Neuronal stem cell (in vitro differentiated cells): ENCODE results near the gene KRT75. TPM values are rescaled to one million over a fixed set of nuclear protein-coding genes. Genes with fewer than 3 reads are reported as not detected.

ENCODE experiments used
- DNase-seq: peaks from one replicate; pipeline ENCODE4 v3.0.0-alpha.2; 2013; ENCODE audit warnings: low spot score
- H2AFZ ChIP-seq: one replicate; pipeline ENCODE4 v1.6.1; 2013; ENCODE audit warnings: mild to moderate bottlenecking, low read length, inconsistent platforms
- H2AK5ac ChIP-seq: 2 replicates; pipeline ENCODE4 v1.6.1; 2013; ENCODE audit warnings: low read depth, mild to moderate bottlenecking, inconsistent platforms, low read length, moderate library complexity, mixed read lengths
- H2BK120ac ChIP-seq: 2 replicates; pipeline ENCODE4 v1.6.1; 2013; ENCODE audit warnings: low read depth, mild to moderate bottlenecking, inconsistent platforms, low read length, moderate library complexity, mixed read lengths
- H2BK12ac ChIP-seq: one replicate; pipeline ENCODE4 v1.6.1; 2013; ENCODE audit warnings: low read length, inconsistent platforms
- H2BK15ac ChIP-seq: 2 replicates; pipeline ENCODE4 v1.6.1; 2013; ENCODE audit warnings: mild to moderate bottlenecking, low read length, inconsistent platforms, mixed read lengths
- H2BK5ac ChIP-seq: one replicate; pipeline ENCODE4 v1.6.1; 2013; ENCODE audit warnings: inconsistent platforms, mild to moderate bottlenecking, low read length, moderate library complexity
- H3K14ac ChIP-seq: one replicate; pipeline ENCODE4 v1.6.1; 2013; ENCODE audit warnings: low read length, inconsistent platforms
- H3K18ac ChIP-seq: 2 replicates; pipeline ENCODE4 v1.6.1; 2013; ENCODE audit warnings: low read length, inconsistent platforms
- H3K23ac ChIP-seq: 2 replicates; pipeline ENCODE4 v1.6.1; 2013; ENCODE audit warnings: low read depth, mild to moderate bottlenecking, mixed read lengths, low read length, inconsistent platforms; ENCODE audit not compliant: poor library complexity
- H3K27ac ChIP-seq: replicated peaks from 3 replicates; pipeline ENCODE4 v1.5.1; 2013; ENCODE audit warnings: low read length, inconsistent platforms
- H3K27me3 ChIP-seq, 3 experiments: 2 replicates each; pipeline ENCODE4 v1.6.1; 2013; ENCODE audit warnings: low read length in 3 of 3, mild to moderate bottlenecking in 2 of 3, inconsistent platforms in 1 of 3, low read depth in 1 of 3, mixed read lengths in 1 of 3, moderate library complexity in 1 of 3; ENCODE audit not compliant: control insufficient read depth in 3 of 3, insufficient read depth in 3 of 3
- H3K36me3 ChIP-seq, 2 donors: replicated peaks in 1 of 2; 2 replicates each; pipeline ENCODE4 v1.6.1; 2013; ENCODE audit warnings: low read length in 2 of 2; ENCODE audit not compliant: control insufficient read depth in 2 of 2, insufficient read depth in 2 of 2
- H3K4ac ChIP-seq: 2 replicates; pipeline ENCODE4 v1.6.1; 2013; ENCODE audit warnings: inconsistent platforms, mild to moderate bottlenecking, low read length, moderate library complexity
- H3K4me1 ChIP-seq, 2 donors: 1 replicate in 1 of 2; 2 replicates in 1 of 2; pipeline ENCODE4 v1.6.1; 2013; ENCODE audit warnings: low read length in 2 of 2, low read depth in 1 of 2; ENCODE audit not compliant: control insufficient read depth in 2 of 2, insufficient read depth in 1 of 2
- H3K4me2 ChIP-seq: one replicate; pipeline ENCODE4 v1.6.1; 2013; ENCODE audit warnings: mild to moderate bottlenecking, low read length, inconsistent platforms; ENCODE audit not compliant: insufficient read depth, poor library complexity, severe bottlenecking
- H3K4me3 ChIP-seq, 2 donors: 2 replicates each; pipeline ENCODE4 v1.5.1; 2013; ENCODE audit warnings: low read length in 2 of 2, mild to moderate bottlenecking in 2 of 2, inconsistent platforms in 1 of 2, moderate library complexity in 1 of 2
- H3K79me1 ChIP-seq: one replicate; pipeline ENCODE4 v1.6.1; 2013; ENCODE audit warnings: low read depth, mild to moderate bottlenecking, inconsistent platforms, low read length, moderate library complexity
- H3K9ac ChIP-seq: one replicate; pipeline ENCODE4 v1.6.1; 2013; ENCODE audit warnings: mild to moderate bottlenecking, low read depth, low read length, inconsistent platforms; ENCODE audit not compliant: poor library complexity
- H3K9me3 ChIP-seq, 2 donors: replicated peaks in 1 of 2; 2 replicates each; pipeline versions ENCODE3 to v1.6.1; 2013; ENCODE audit warnings: low read length in 2 of 2, mild to moderate bottlenecking in 2 of 2, inconsistent platforms in 1 of 2, low read depth in 1 of 2, mixed read lengths in 1 of 2, moderate library complexity in 1 of 2; ENCODE audit not compliant: control insufficient read depth in 2 of 2, insufficient read depth in 1 of 2
- H4K8ac ChIP-seq: one replicate; pipeline ENCODE4 v1.6.1; 2013; ENCODE audit warnings: low read depth, mild to moderate bottlenecking, inconsistent platforms, low read length, moderate library complexity
- H4K91ac ChIP-seq: one replicate; pipeline ENCODE4 v1.6.1; 2013; ENCODE audit warnings: low read length, low read depth, mild to moderate bottlenecking, inconsistent platforms; ENCODE audit not compliant: poor library complexity
- WGBS, 2 donors: extraction: QIAGEN DNeasy Blood & Tissue Kit; methylation state at CpG; one replicate each; pipeline ENCODE4 v1.1.7; 2013; ENCODE audit warnings: missing lambda C conversion rate in 2 of 2, mixed read lengths in 1 of 2; ENCODE audit not compliant: insufficient read length in 2 of 2, insufficient replicate concordance in 1 of 2; ENCODE audit errors: extremely low coverage in 2 of 2; 5-methylcytosine and 5-hydroxymethylcytosine counted together
- polyA plus RNA-seq, 2 experiments: library from polyadenylated mRNA; stranded (reverse); fragments of 200-250 nt; gene quantifications; one replicate each; pipeline ENCODE4 v1.2.3, GENCODE V29; 2013

The KRT75 gene
- polyA plus RNA-seq (2013, experiment 1 of 2): not detected
- polyA plus RNA-seq (2013, experiment 2 of 2): not detected

DNA sequence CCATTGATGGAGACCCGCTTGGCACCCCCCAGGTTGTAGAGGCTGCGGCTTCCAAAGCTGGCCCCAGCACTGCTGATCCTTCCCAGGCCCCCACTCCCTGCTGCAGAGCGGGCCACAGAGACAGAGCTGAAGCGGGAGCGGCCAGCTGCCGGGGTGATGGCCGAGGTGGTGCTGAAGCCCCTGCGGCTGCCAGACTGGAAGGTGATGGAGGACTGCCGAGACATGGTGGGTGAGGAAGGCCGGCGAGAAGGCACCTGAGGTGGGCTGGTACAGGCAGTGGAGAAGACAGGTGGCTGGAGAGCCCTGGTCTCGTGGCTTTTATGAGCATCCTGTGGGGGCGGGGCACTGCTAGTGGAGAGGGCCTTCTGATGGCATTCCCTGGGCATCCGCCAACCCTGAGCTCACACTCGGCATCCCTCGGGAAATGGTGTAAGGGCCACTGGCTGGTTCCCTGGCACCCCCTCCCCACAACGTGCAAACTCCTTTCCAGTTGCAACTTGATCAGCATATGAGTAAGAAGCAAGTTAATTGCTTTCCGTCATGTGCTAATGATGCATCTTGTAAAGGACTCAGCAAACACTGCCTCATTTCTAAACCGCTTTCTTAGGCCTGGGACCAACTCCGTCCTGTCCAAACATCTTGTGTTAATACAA is at the start of gene KRT75:
Gene KRT75, minus strand, starts transcription at position 291 of the 653 bp plus-strand sequence. Its CDS starts 67 bp downstream, at position 224.
- H3K14ac ChIP-seq: peak within 1 kb of the TSS; percentile 50
- no peaks in the 10 kb centered on the region for H3K79me1 ChIP-seq
- H3K36me3 ChIP-seq: no peaks in the 10 kb centered on the region
- no peak within 1 kb of the TSS for H2AFZ ChIP-seq
- no peak within 1 kb of the TSS for H3K4me3 ChIP-seq
- DNase-seq: no peak
- H2AK5ac ChIP-seq: peak within 1 kb of the TSS; percentile 62
- no peak within 1 kb of the TSS for H2BK15ac ChIP-seq
- no peak within 1 kb of the TSS for H4K91ac ChIP-seq
- H3K4ac ChIP-seq: no peak within 1 kb of the TSS
- no peak within 1 kb of the TSS for H3K9ac ChIP-seq
- peak within 1 kb of the TSS; percentile 22 for H3K18ac ChIP-seq
- no peak within 1 kb of the TSS for H4K8ac ChIP-seq
- H3K27me3 ChIP-seq: no peaks in the 10 kb centered on the region
- H2BK12ac ChIP-seq: peak within 1 kb of the TSS; percentile 42
- no peak within 1 kb of the TSS for H3K4me2 ChIP-seq
- H2BK120ac ChIP-seq: no peak within 1 kb of the TSS
- H3K27ac ChIP-seq: no peak within 1 kb of the TSS
- H3K23ac ChIP-seq: no peak within 1 kb of the TSS
- no peaks in the 10 kb centered on the region for H3K9me3 ChIP-seq
- WGBS, 2 donors: no CpG with 5 or more reads among the region's 20 CpGs
- no peak within 1 kb of the TSS for H2BK5ac ChIP-seq
- H3K4me1 ChIP-seq: peaks cover 0 to 2% of the 10 kb centered on the region in 2 donors

DNA sequence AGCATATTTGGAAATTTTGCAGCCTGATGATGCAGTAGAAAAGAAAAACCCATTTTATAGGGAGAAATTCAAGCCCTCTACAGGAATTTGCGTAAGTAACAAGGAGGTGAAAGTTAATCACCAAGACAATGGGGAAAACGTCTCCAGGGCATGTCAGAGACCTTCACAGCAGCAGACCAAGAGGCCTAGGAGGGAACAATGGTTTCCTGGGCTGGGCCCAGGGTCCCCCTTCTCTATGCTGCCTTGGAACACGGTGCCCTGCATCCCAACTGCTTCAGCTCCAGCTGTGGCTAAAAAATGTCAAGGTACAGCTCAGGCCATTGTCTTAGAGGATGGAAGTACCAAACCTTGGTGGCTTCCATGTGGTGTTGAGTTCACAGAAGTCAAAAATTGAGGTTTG is 45.9 kb upstream of the KRT75 start:
- H3K9me3 ChIP-seq: no peaks in the 10 kb centered on the region
- DNase-seq: no peak
- H3K4me2 ChIP-seq: no peak overlapping the region
- H3K36me3 ChIP-seq: no peaks in the 10 kb centered on the region
- H3K4me3 ChIP-seq: no peak overlapping the region
- H4K91ac ChIP-seq: no peak overlapping the region
- no peak overlapping the region for H2AK5ac ChIP-seq
- no CpG with 5 or more reads among the region's 3 CpGs for WGBS, 2 donors
- no peak overlapping the region for H3K23ac ChIP-seq
- no peak overlapping the region for H4K8ac ChIP-seq
- no peak overlapping the region for H3K9ac ChIP-seq
- H3K14ac ChIP-seq: no peak overlapping the region
- no peaks in the 10 kb centered on the region for H3K27me3 ChIP-seq
- no peaks in the 10 kb centered on the region for H3K79me1 ChIP-seq
- H2BK5ac ChIP-seq: no peak overlapping the region
- H3K18ac ChIP-seq: no peak overlapping the region
- H2AFZ ChIP-seq: no peak overlapping the region
- H3K4me1 ChIP-seq: no peaks in the 10 kb centered on the region
- no peak overlapping the region for H3K4ac ChIP-seq
- H2BK15ac ChIP-seq: no peak overlapping the region
- no peak overlapping the region for H2BK120ac ChIP-seq
- no peak overlapping the region for H3K27ac ChIP-seq
- H2BK12ac ChIP-seq: no peak overlapping the region

DNA sequence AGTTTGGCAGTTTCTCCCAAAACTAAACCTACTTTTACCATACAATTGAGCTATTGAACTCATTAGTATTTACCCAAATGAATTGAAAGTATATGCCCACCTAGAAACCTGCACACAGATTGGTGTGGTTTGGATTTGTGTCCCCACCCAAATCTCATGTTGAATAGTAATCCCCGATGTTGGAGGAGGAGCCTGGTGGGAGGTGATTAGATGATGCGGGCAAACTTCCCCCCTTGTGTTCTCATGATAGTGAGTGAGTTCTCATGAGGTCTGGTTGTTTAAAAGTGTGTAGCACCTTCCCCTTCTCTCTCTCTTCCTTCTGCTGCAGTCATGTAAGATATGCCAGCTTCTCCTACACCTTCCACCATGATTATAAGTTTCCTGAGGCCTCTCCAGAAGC is 43.5 kb upstream of the KRT75 start:
- no peaks in the 10 kb centered on the region for H3K79me1 ChIP-seq
- H2BK12ac ChIP-seq: no peak overlapping the region
- no peak overlapping the region for H2BK15ac ChIP-seq
- no peak overlapping the region for H4K8ac ChIP-seq
- no peak overlapping the region for H3K18ac ChIP-seq
- H3K4ac ChIP-seq: no peak overlapping the region
- H3K4me1 ChIP-seq: no peaks in the 10 kb centered on the region
- H3K23ac ChIP-seq: no peak overlapping the region
- H3K27me3 ChIP-seq: no peaks in the 10 kb centered on the region
- DNase-seq: no peak
- no CpG with 5 or more reads among the region's 2 CpGs for WGBS, 2 donors
- no peaks in the 10 kb centered on the region for H3K36me3 ChIP-seq
- H3K9ac ChIP-seq: no peak overlapping the region
- H4K91ac ChIP-seq: no peak overlapping the region
- H2AFZ ChIP-seq: no peak overlapping the region
- H3K4me3 ChIP-seq: no peak overlapping the region
- no peak overlapping the region for H2BK5ac ChIP-seq
- no peak overlapping the region for H3K4me2 ChIP-seq
- H2BK120ac ChIP-seq: no peak overlapping the region
- no peak overlapping the region for H3K14ac ChIP-seq
- no peak overlapping the region for H2AK5ac ChIP-seq
- no peak overlapping the region for H3K27ac ChIP-seq
- no peaks in the 10 kb centered on the region for H3K9me3 ChIP-seq

DNA sequence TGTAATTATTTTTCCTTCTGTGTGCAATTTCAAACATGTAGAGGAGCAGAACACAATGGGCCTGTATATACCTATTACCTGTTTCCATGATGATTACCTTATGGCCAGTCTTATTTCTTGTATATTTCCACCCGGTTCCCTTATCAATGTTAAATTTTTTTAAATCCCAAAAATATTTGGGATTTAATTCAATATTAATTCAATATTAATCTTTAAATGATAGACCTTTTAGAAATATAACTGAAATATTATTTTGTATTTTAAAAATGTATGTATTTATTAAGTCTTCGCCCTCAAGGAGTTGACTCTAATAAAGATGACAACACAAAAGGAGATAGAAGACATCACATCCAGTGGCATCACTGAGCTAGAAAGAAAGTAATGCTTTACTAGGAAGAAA is 40.0 kb upstream of the KRT75 start:
- Histone ChIP-seq H2BK5ac (no peak overlapping the region), H2BK120ac (no peak overlapping the region), H3K4me1 (no peaks in the 10 kb centered on the region), H3K23ac (no peak overlapping the region), H3K18ac (no peak overlapping the region), H3K9me3 (no peaks in the 10 kb centered on the region), H3K4me2 (no peak overlapping the region), H3K4ac (no peak overlapping the region), H3K27me3 (no peaks in the 10 kb centered on the region), H3K9ac (no peak overlapping the region), H3K14ac (no peak overlapping the region), H3K79me1 (no peaks in the 10 kb centered on the region), H3K4me3 (no peak overlapping the region), H2BK12ac (no peak overlapping the region), H2AFZ (no peak overlapping the region), H2AK5ac (no peak overlapping the region), H4K8ac (no peak overlapping the region), H3K27ac (no peak overlapping the region), H4K91ac (no peak overlapping the region), H3K36me3 (no peaks in the 10 kb centered on the region), H2BK15ac (no peak overlapping the region)
- DNase-seq: no peak
- WGBS, 2 donors: no CpG with 5 or more reads among the region's 2 CpGs
